Measurements from ENCODE around the gene CDS2.

CDS2 gene

GRCh38 chr20:5198651-5198924 lies 71.8 kb downstream of the CDS2 start:
- TF ChIP-seq, protein P1, sequence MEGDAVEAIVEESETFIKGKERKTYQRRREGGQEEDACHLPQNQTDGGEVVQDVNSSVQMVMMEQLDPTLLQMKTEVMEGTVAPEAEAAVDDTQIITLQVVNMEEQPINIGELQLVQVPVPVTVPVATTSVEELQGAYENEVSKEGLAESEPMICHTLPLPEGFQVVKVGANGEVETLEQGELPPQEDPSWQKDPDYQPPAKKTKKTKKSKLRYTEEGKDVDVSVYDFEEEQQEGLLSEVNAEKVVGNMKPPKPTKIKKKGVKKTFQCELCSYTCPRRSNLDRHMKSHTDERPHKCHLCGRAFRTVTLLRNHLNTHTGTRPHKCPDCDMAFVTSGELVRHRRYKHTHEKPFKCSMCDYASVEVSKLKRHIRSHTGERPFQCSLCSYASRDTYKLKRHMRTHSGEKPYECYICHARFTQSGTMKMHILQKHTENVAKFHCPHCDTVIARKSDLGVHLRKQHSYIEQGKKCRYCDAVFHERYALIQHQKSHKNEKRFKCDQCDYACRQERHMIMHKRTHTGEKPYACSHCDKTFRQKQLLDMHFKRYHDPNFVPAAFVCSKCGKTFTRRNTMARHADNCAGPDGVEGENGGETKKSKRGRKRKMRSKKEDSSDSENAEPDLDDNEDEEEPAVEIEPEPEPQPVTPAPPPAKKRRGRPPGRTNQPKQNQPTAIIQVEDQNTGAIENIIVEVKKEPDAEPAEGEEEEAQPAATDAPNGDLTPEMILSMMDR (IDR thresholded peaks at IDR 0.05; ENCODE audit: low read depth, low read length, missing control alignments): no peak
- no peak for DNase-seq (ENCODE audit: extremely low read depth, low read depth)
- H3K4me3 ChIP-seq (replicated peaks; ENCODE audit: low read depth, low read length): no peak overlapping the region

DNA sequence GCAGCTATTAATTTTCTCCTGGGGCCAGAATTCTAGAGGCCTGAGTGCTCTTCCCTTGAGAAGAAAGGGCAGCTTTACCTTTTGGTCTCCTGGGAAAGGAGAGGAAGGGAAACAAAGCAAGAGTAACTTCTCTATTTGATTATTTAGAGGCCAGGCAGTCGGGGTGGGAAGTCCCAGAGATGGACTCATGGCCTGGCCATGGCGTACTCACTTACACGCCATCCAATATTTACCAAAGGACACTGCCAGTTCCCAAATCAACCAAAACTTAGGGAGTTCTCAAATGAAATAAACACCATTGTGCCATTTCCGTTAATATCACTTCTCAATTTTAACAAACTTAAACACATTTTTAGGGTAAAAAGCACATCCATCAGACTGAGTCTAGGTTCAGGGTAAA lies 76.6 kb downstream of the CDS2 start:
- DNase-seq (ENCODE audit: extremely low read depth, low read depth): no peak
- TF ChIP-seq, protein P1 (IDR thresholded peaks at IDR 0.05; ENCODE audit: low read depth, low read length, missing control alignments): no peak
- no peak overlapping the region for H3K4me3 ChIP-seq (replicated peaks; ENCODE audit: low read depth, low read length)

GRCh38 chr20:5205348-5206210 lies 78.8 kb downstream of the CDS2 start:
- TF ChIP-seq, protein P1 (IDR thresholded peaks at IDR 0.05; ENCODE audit: low read depth, low read length, missing control alignments): peak; percentile 96
- peak; percentile 57 for DNase-seq (ENCODE audit: extremely low read depth, low read depth)
- H3K4me3 ChIP-seq (replicated peaks; ENCODE audit: low read depth, low read length): no peak overlapping the region

DNA sequence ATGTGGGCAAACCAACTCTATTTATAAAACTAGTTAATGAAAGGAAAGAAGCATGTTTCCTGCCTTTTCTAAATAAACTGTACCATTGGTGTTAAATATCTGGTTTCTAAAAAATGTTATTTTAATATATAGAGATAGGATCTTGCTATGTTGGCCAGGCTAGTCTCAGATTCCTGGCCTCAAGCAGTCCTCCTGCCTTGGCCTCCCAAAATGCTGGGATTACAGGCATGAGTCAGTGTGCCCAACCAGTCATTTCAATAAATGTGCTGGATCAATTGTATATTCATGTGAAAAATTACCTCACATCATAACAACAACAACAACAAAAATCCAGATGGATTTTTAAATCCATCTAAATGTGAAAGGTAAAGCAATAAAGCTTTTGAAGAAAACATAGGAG lies 80.3 kb downstream of the CDS2 start:
- TF ChIP-seq, protein P1 (IDR thresholded peaks at IDR 0.05; ENCODE audit: low read depth, low read length, missing control alignments): no peak
- DNase-seq (ENCODE audit: extremely low read depth, low read depth): no peak
- H3K4me3 ChIP-seq (replicated peaks; ENCODE audit: low read depth, low read length): no peak overlapping the region

GRCh38 chr20:5211803-5212714 lies 85.3 kb downstream of the CDS2 start:
- DNase-seq (ENCODE audit: extremely low read depth, low read depth): no peak
- H3K4me3 ChIP-seq (replicated peaks; ENCODE audit: low read depth, low read length): no peak overlapping the region
- TF ChIP-seq, protein P1 (IDR thresholded peaks at IDR 0.05; ENCODE audit: low read depth, low read length, missing control alignments): no peak

DNA sequence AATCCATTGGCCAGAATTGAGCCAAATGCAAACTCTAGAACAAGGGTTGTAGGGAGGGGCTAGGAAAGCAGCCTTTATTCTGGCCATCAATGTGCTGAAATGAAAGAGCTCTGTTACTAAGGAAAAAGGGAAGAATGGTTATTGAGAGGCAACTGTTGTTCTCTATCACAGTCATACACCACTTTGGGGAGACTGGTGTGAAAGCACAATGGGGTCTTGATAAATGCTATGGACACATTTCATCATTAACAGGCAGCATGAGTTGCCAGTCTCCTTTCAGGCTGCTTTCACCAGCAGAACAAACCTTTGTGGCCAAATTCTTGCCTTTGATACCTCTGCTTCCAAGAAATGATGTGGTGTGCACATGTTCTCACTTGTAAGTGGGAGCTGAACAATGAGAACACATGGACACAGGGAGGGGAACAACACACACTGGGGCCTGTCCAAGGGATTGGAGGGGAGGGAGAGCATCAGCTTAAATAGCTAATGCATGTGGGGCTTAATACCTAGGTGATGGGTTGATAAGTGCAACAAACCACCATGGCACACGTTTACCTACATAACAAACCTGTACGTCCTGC lies 86.2 kb downstream of the CDS2 start:
- H3K4me3 ChIP-seq (replicated peaks; ENCODE audit: low read depth, low read length): no peak overlapping the region
- TF ChIP-seq, protein P1 (IDR thresholded peaks at IDR 0.05; ENCODE audit: low read depth, low read length, missing control alignments): no peak
- DNase-seq (ENCODE audit: extremely low read depth, low read depth): no peak
